ENCODE data around the gene MACROD2. TPM values are rescaled to one million over a fixed set of nuclear protein-coding genes. Genes with fewer than 3 reads are reported as not detected.

The MACROD2 gene
- total RNA-seq, 1 donor from 2014 or later, result 2.4 TPM

DNA sequence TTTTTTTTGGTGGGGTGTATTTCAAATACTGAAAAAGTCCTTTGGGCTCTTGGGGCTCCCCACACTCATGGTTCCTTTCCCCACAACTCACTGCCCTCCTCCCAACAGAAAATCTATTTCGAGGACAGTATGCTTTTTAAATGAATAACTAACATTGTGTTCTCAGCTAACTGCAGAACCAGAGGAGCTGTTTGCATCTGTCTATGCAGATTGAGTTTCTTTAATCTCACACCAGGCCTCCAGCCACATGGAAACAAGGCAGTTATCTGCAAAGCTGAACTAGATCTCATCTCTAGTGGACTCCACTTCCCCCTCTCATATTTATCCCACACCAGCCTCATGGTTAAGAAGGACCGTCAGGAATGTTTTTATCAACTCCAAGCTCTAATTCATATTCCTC is 1622.8 kb downstream of the MACROD2 start:
- DNase-seq (ENCODE audit: low read depth), result no peak
- H3K4me3 Mint-ChIP-seq (ENCODE audit: unreplicated experiment), result no peak overlapping the region
- FAIRE-seq, result no peak
- Histone ChIP-seq H3K79me2 (ENCODE audit: insufficient read depth, low read length) (no peaks in the 10 kb centered on the region), H3K9ac (ENCODE audit: low read length) (no peak overlapping the region), H3K4me2 (ENCODE audit: low read length) (no peak overlapping the region), H3K27me3 (ENCODE audit: insufficient read depth, low read length) (no peaks in the 10 kb centered on the region), H3K36me3 (ENCODE audit: insufficient read depth, low read length) (no peaks in the 10 kb centered on the region), H3K27ac (ENCODE audit: low read depth, low read length) (no peak overlapping the region), H3K4me1 (ENCODE audit: insufficient read depth, low read length) (no peaks in the 10 kb centered on the region), H3K9me3 (ENCODE audit: insufficient read depth, low read depth, low read length) (no peaks in the 10 kb centered on the region), H3K4me3 (ENCODE audit: insufficient read depth, low read depth, low read length) (no peak overlapping the region), H2AFZ (ENCODE audit: low read depth, low read length) (no peak overlapping the region), H4K20me1 (ENCODE audit: insufficient read depth, low read length) (no peaks in the 10 kb centered on the region)
- H3K9me3 Mint-ChIP-seq (ENCODE audit: unreplicated experiment), result no peaks in the 10 kb centered on the region
- H3K27me3 Mint-ChIP-seq (ENCODE audit: low read depth, unreplicated experiment), result no peaks in the 10 kb centered on the region
- H3K4me1 Mint-ChIP-seq (ENCODE audit: low read depth, unreplicated experiment), result peaks cover 3% of the 10 kb centered on the region
- H3K27ac Mint-ChIP-seq (ENCODE audit: unreplicated experiment), result no peak overlapping the region
- TF ChIP-seq EZH2 (IDR thresholded peaks at IDR 0.05; ENCODE audit: insufficient read depth, low read length), result no peak
- no peak for TF ChIP-seq CTCF (IDR thresholded peaks at IDR 0.05; ENCODE audit: insufficient read depth, low read depth, low read length)
- no peaks in the 10 kb centered on the region for H3K36me3 Mint-ChIP-seq (ENCODE audit: low read depth, unreplicated experiment)

DNA sequence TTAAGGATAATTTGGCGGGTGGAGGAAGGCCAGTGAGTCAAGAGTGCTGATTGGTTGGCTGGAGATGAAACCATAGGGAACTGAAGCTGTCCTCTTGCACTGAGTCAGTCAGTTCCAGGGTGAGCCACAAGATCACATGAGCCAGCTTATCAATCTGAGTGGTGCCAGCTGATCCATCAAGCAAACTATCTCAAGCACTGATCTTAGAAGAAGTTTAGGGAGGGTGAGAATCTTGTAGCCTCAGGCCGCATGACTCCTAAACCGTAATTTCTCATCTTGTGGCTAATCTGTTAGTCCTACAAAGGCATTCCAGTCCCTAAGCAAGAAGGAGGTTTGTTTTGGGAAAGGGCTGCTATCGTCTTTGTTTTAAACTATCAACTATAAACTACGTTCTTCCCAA is 1623.6 kb downstream of the MACROD2 start:
- Mint-ChIP-seq H3K9me3 (ENCODE audit: unreplicated experiment) (no peaks in the 10 kb centered on the region), H3K27me3 (ENCODE audit: low read depth, unreplicated experiment) (no peaks in the 10 kb centered on the region), H3K36me3 (ENCODE audit: low read depth, unreplicated experiment) (no peaks in the 10 kb centered on the region), H3K27ac (ENCODE audit: unreplicated experiment) (no peak overlapping the region), H3K4me3 (ENCODE audit: unreplicated experiment) (no peak overlapping the region), H3K4me1 (ENCODE audit: low read depth, unreplicated experiment) (peaks cover 1% of the 10 kb centered on the region)
- Histone ChIP-seq H3K4me3 (ENCODE audit: insufficient read depth, low read depth, low read length) (no peak overlapping the region), H2AFZ (ENCODE audit: low read depth, low read length) (no peak overlapping the region), H3K36me3 (ENCODE audit: insufficient read depth, low read length) (no peaks in the 10 kb centered on the region), H3K9ac (ENCODE audit: low read length) (no peak overlapping the region), H3K4me1 (ENCODE audit: insufficient read depth, low read length) (no peaks in the 10 kb centered on the region), H3K79me2 (ENCODE audit: insufficient read depth, low read length) (no peaks in the 10 kb centered on the region), H3K27ac (ENCODE audit: low read depth, low read length) (no peak overlapping the region), H3K4me2 (ENCODE audit: low read length) (no peak overlapping the region), H3K9me3 (ENCODE audit: insufficient read depth, low read depth, low read length) (no peaks in the 10 kb centered on the region), H3K27me3 (ENCODE audit: insufficient read depth, low read length) (no peaks in the 10 kb centered on the region), H4K20me1 (ENCODE audit: insufficient read depth, low read length) (no peaks in the 10 kb centered on the region)
- DNase-seq (ENCODE audit: low read depth) (no peak), FAIRE-seq (no peak)
- no peak for TF ChIP-seq EZH2 (IDR thresholded peaks at IDR 0.05; ENCODE audit: insufficient read depth, low read length)
- no peak for TF ChIP-seq CTCF (IDR thresholded peaks at IDR 0.05; ENCODE audit: insufficient read depth, low read depth, low read length)

DNA sequence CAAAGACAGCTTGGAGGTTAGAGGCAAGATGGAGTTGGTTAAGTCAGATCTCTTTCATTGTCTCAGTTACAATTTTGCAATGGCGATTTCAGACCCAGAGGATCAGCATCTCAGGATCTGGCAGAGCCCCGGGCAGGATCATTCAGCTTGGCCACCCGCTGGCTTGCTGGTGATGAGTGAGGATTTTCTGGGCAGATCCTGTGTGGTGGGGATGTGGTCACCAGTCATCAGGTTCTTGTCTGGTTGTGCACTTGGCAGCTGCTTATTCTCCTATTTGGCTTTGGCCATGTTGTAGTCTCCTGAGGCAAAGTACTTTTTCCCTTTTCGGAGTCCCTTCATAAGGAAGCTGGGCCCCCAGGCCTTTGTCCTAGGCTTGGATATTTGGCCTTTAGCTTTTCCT is 1624.0 kb downstream of the MACROD2 start:
- H3K27me3 Mint-ChIP-seq (ENCODE audit: low read depth, unreplicated experiment), result no peaks in the 10 kb centered on the region
- H3K79me2 ChIP-seq (ENCODE audit: insufficient read depth, low read length), result no peaks in the 10 kb centered on the region
- H3K27me3 ChIP-seq (ENCODE audit: insufficient read depth, low read length), result no peaks in the 10 kb centered on the region
- no peak overlapping the region for H3K9ac ChIP-seq (ENCODE audit: low read length)
- H2AFZ ChIP-seq (ENCODE audit: low read depth, low read length), result no peak overlapping the region
- no peaks in the 10 kb centered on the region for H4K20me1 ChIP-seq (ENCODE audit: insufficient read depth, low read length)
- no peaks in the 10 kb centered on the region for H3K36me3 Mint-ChIP-seq (ENCODE audit: low read depth, unreplicated experiment)
- no peak overlapping the region for H3K27ac Mint-ChIP-seq (ENCODE audit: unreplicated experiment)
- no peaks in the 10 kb centered on the region for H3K9me3 ChIP-seq (ENCODE audit: insufficient read depth, low read depth, low read length)
- no peak for FAIRE-seq
- no peak overlapping the region for H3K4me2 ChIP-seq (ENCODE audit: low read length)
- no peak overlapping the region for H3K27ac ChIP-seq (ENCODE audit: low read depth, low read length)
- H3K4me1 ChIP-seq (ENCODE audit: insufficient read depth, low read length), result no peaks in the 10 kb centered on the region
- H3K9me3 Mint-ChIP-seq (ENCODE audit: unreplicated experiment), result no peaks in the 10 kb centered on the region
- no peak overlapping the region for H3K4me3 Mint-ChIP-seq (ENCODE audit: unreplicated experiment)
- peaks cover 1% of the 10 kb centered on the region for H3K4me1 Mint-ChIP-seq (ENCODE audit: low read depth, unreplicated experiment)
- TF ChIP-seq EZH2 (IDR thresholded peaks at IDR 0.05; ENCODE audit: insufficient read depth, low read length) (no peak), CTCF (IDR thresholded peaks at IDR 0.05; ENCODE audit: insufficient read depth, low read depth, low read length) (no peak)
- no peak overlapping the region for H3K4me3 ChIP-seq (ENCODE audit: insufficient read depth, low read depth, low read length)
- H3K36me3 ChIP-seq (ENCODE audit: insufficient read depth, low read length), result no peaks in the 10 kb centered on the region
- no peak for DNase-seq (ENCODE audit: low read depth)
